ENCODE data around the gene RFC2. TPM values are rescaled to one million over a fixed set of nuclear protein-coding genes. Genes with fewer than 3 reads are reported as not detected.

The RFC2 gene
- total and polyA plus RNA-seq, 10 of the 15 experiments (the other 5 are each of a cell fraction or from before 2014, with no cell fraction given): 25.8 to 145 (median 90.9) TPM

GRCh38 chr7:74284781-74285259 is 30.6 kb upstream of the RFC2 start (continued):
- peak; percentile 23; the same call in 1 of the 2 replicates for TF ChIP-seq PKNOX1 (IDR thresholded peaks at IDR 0.05)
- 0 out of 2 replicates have a peak, but pooled peaks have one; percentile 10 for TF ChIP-seq NKRF (conservative IDR thresholded peaks at IDR 0.05)
- no peak for TF ChIP-seq E2F8 (IDR thresholded peaks at IDR 0.05; ENCODE audit: low read depth, partially characterized antibody)
- no peak for TF ChIP-seq FOS (IDR thresholded peaks at IDR 0.05; ENCODE audit: borderline replicate concordance, extremely low read depth, insufficient read length)
- TF ChIP-seq GATAD2B (conservative IDR thresholded peaks at IDR 0.05; ENCODE audit: low read depth): peak; percentile 60
- TF ChIP-seq ZBED1 (IDR thresholded peaks at IDR 0.05; ENCODE audit: borderline replicate concordance): no peak
- no peak for TF ChIP-seq HCFC1 (IDR thresholded peaks at IDR 0.05; ENCODE audit: low read length)
- TF ChIP-seq ZNF217 (IDR thresholded peaks at IDR 0.05): no peak
- TF ChIP-seq SREBF1 (IDR thresholded peaks at IDR 0.05; ENCODE audit: low read length): no peak
- no peak for TF ChIP-seq ZBTB11 (CRISPR knock-in tag; IDR thresholded peaks at IDR 0.05)
- TF ChIP-seq CTCF (IDR thresholded peaks at IDR 0.05 in 2 of 3, conservative IDR thresholded peaks at IDR 0.05 in 1 of 3; ENCODE audit: control insufficient read depth in 2 of 3, extremely low read depth in 1 of 3, insufficient read depth in 1 of 3, low read depth in 3 of 3, low read length in 3 of 3): no peak
- TF ChIP-seq KLF5 (IDR thresholded peaks at IDR 0.05; ENCODE audit: partially characterized antibody): no peak
- no peak for TF ChIP-seq POLR2AphosphoS2 (IDR thresholded peaks at IDR 0.05; ENCODE audit: low read depth, low read length)
- TF ChIP-seq SP1 (IDR thresholded peaks at IDR 0.05; ENCODE audit: low read depth, low read length): no peak
- no peak for TF ChIP-seq ASH2L (IDR thresholded peaks at IDR 0.05; ENCODE audit: borderline replicate concordance, low read depth)
- TF ChIP-seq RB1 (IDR thresholded peaks at IDR 0.05; ENCODE audit: borderline replicate concordance): no peak
- TF ChIP-seq ZBTB33 (IDR thresholded peaks at IDR 0.05): no peak
